Smooth muscle cell (in vitro differentiated cells): Measurements from ENCODE around the gene CDH13. TPM values are rescaled to one million over a fixed set of nuclear protein-coding genes. Genes with fewer than 3 reads are reported as not detected.

ENCODE experiments used
- DNase-seq: peaks from one replicate; lab custom pipeline; 2025; ENCODE audit not compliant: unreplicated experiment; lab: John Stamatoyannopoulos, UW
- H2AFZ ChIP-seq: fragments of 200-600 bp; sonication (generic); 2 replicates; pipeline ENCODE4 v1.6.0; 2016; ENCODE audit warnings: antibody characterized with exemption, low read depth, mild to moderate bottlenecking
- H3F3A ChIP-seq: fragments of 200-600 bp; sonication (generic); 2 replicates; pipeline ENCODE4 v1.6.0; 2017; ENCODE audit warnings: antibody characterized with exemption, low read depth
- H3K27ac ChIP-seq: fragments of 200-600 bp; sonication (generic); 2 replicates; pipeline ENCODE4 v1.5.1; 2016; ENCODE audit warnings: low read depth, mild to moderate bottlenecking
- H3K27me3 ChIP-seq: fragments of 200-600 bp; sonication (generic); 2 replicates; pipeline ENCODE4 v1.6.1; 2016; ENCODE audit warnings: low read depth, mild to moderate bottlenecking
- H3K36me3 ChIP-seq: fragments of 200-600 bp; sonication (generic); 2 replicates; pipeline ENCODE4 v1.5.1; 2016; ENCODE audit warnings: low read depth
- H3K4me1 ChIP-seq: fragments of 200-600 bp; sonication (generic); 2 replicates; pipeline ENCODE4 v1.5.1; 2016; ENCODE audit warnings: low read depth
- H3K4me2 ChIP-seq: fragments of 200-600 bp; sonication (generic); 2 replicates; pipeline ENCODE4 v1.6.0; 2016; ENCODE audit warnings: mild to moderate bottlenecking
- H3K4me3 ChIP-seq: fragments of 200-600 bp; sonication (generic); 2 replicates; pipeline ENCODE4 v1.5.1; 2016; ENCODE audit warnings: mild to moderate bottlenecking
- H3K79me2 ChIP-seq: fragments of 200-600 bp; sonication (generic); 2 replicates; pipeline ENCODE4 v1.6.0; 2016; ENCODE audit warnings: low read depth, mild to moderate bottlenecking
- H3K9ac ChIP-seq: fragments of 200-600 bp; sonication (generic); 2 replicates; pipeline ENCODE4 v1.6.0; 2016; ENCODE audit warnings: low read depth
- H3K9me3 ChIP-seq: fragments of 200-600 bp; sonication (generic); replicated peaks from 2 replicates; pipeline ENCODE4 v1.5.1; 2016; ENCODE audit warnings: low read depth
- H4K20me1 ChIP-seq: fragments of 200-600 bp; sonication (generic); 2 replicates; pipeline ENCODE4 v1.6.0; 2016; ENCODE audit warnings: low read depth
- CTCF ChIP-seq: fragments of 200-600 bp; sonication (generic); IDR thresholded peaks from 2 replicates; pipeline ENCODE4 v1.5.1; 2017; ENCODE audit warnings: borderline replicate concordance, mild to moderate bottlenecking, antibody characterized with exemption; ENCODE audit not compliant: insufficient read depth, poor library complexity, severe bottlenecking
- WGBS: methylation state at CpG from one replicate; pipeline ENCODE4 v1.1.7; 2016; ENCODE audit warnings: low lambda C conversion rate; 5-methylcytosine and 5-hydroxymethylcytosine counted together
- polyA plus RNA-seq: library from polyadenylated mRNA; unstranded; fragments of >200 nt; fragmentation: Nextera tagmentation; extraction: Ambion mirVana; gene quantifications from 2 replicates; pipeline ENCODE4 v1.2.1, GENCODE V29; 2016
- total RNA-seq: library from RNA; depleted of rRNA; stranded (reverse); fragments of >200 nt; gene quantifications from 2 replicates; pipeline ENCODE4 v1.2.3, GENCODE V29; 2014

Gene CDH13
- total and polyA plus RNA-seq, 2 experiments from 2014 or later: 12.1 to 32.2 TPM

- H3K79me2 ChIP-seq: no peaks in the 10 kb centered on the region
- no peaks in the 10 kb centered on the region for H3K36me3 ChIP-seq
- 67% methylated on average over 5 of the region's 5 CpGs for WGBS
- H3K9me3 ChIP-seq: no peaks in the 10 kb centered on the region
- no peak for DNase-seq
- TF ChIP-seq CTCF: no peak
- no peak overlapping the region for H3K9ac ChIP-seq
- no peaks in the 10 kb centered on the region for H3K4me1 ChIP-seq
- no peak overlapping the region for H3K27ac ChIP-seq
- no peaks in the 10 kb centered on the region for H4K20me1 ChIP-seq
- no peak overlapping the region for H3K4me3 ChIP-seq
- no peak overlapping the region for H3K4me2 ChIP-seq
- peaks cover 2% of the 10 kb centered on the region for H3K27me3 ChIP-seq
- H2AFZ ChIP-seq: no peak overlapping the region
- no peaks in the 10 kb centered on the region for H3F3A ChIP-seq
Measured at GRCh38 chr16:83648347-83648746, 1021.6 kb downstream of the CDH13 start.

GRCh38 chr16:83651871-83652270 lies 1025.1 kb downstream of the CDH13 start:
- H3K4me3 ChIP-seq: no peak overlapping the region
- WGBS: 78% methylated on average over 8 of the region's 8 CpGs
- DNase-seq: no peak
- H3K27me3 ChIP-seq: peaks cover 2% of the 10 kb centered on the region
- no peak overlapping the region for H3K27ac ChIP-seq
- no peak for TF ChIP-seq CTCF
- no peaks in the 10 kb centered on the region for H3K4me1 ChIP-seq
- H4K20me1 ChIP-seq: no peaks in the 10 kb centered on the region
- no peaks in the 10 kb centered on the region for H3F3A ChIP-seq
- H3K9me3 ChIP-seq: no peaks in the 10 kb centered on the region
- no peaks in the 10 kb centered on the region for H3K36me3 ChIP-seq
- H2AFZ ChIP-seq: no peak overlapping the region
- H3K9ac ChIP-seq: no peak overlapping the region
- H3K79me2 ChIP-seq: no peaks in the 10 kb centered on the region
- H3K4me2 ChIP-seq: no peak overlapping the region

- Histone ChIP-seq H3K4me2 (peak overlapping the region; percentile 51), H3F3A (no peaks in the 10 kb centered on the region), H3K27me3 (peaks cover 2% of the 10 kb centered on the region), H3K36me3 (no peaks in the 10 kb centered on the region), H3K27ac (peak overlapping the region; percentile 66), H3K9me3 (no peaks in the 10 kb centered on the region), H3K9ac (no peak overlapping the region), H2AFZ (no peak overlapping the region), H3K4me1 (no peaks in the 10 kb centered on the region), H3K4me3 (no peak overlapping the region), H4K20me1 (no peaks in the 10 kb centered on the region), H3K79me2 (no peaks in the 10 kb centered on the region)
- no peak for DNase-seq
- 92% methylated on average over 9 of the region's 9 CpGs for WGBS
- TF ChIP-seq CTCF: no peak
Measured at GRCh38 chr16:83652943-83653342, 1026.2 kb downstream of the CDH13 start.

DNA sequence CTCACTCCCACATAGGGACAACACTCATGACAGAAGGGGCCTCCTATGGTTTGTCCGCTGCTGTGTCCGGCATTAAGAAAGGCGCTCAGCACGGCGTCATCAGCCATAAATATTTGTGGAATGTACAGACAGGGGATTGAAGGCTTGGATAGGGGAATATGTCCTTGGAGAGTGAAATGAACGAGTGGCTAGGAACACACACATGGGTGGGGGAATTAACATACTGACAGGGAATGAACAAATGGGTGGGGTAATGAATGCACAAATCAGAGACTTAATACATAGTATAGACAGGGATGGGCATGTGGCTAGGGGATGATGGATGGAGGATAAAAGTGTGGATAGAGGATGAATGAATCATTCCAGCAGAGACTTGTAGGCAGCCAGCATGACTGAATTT lies 1027.0 kb downstream of the CDH13 start:
- no peak overlapping the region for H3K4me3 ChIP-seq
- no peaks in the 10 kb centered on the region for H3K9me3 ChIP-seq
- no peak for TF ChIP-seq CTCF
- no peaks in the 10 kb centered on the region for H4K20me1 ChIP-seq
- peak overlapping the region; percentile 66 for H3K27ac ChIP-seq
- DNase-seq: no peak
- no peak overlapping the region for H2AFZ ChIP-seq
- H3K4me2 ChIP-seq: peak overlapping the region; percentile 51
- WGBS: 41% methylated on average over 6 of the region's 6 CpGs
- H3K9ac ChIP-seq: peak overlapping the region; percentile 23
- H3K27me3 ChIP-seq: peaks cover 1% of the 10 kb centered on the region
- no peaks in the 10 kb centered on the region for H3K4me1 ChIP-seq
- no peaks in the 10 kb centered on the region for H3K36me3 ChIP-seq
- no peaks in the 10 kb centered on the region for H3K79me2 ChIP-seq
- H3F3A ChIP-seq: no peaks in the 10 kb centered on the region
